Kidney (tissue), 14 donors: Measurements from ENCODE around the gene HSP90AB1. TPM values are rescaled to one million over a fixed set of nuclear protein-coding genes. Genes with fewer than 3 reads are reported as not detected.

ENCODE experiments used
- DNase-seq, 5 donors: peaks; one replicate each; pipeline ENCODE4 v3.0.0-alpha.2; 2013 to 2020
- FAIRE-seq: peaks from 2 replicates; lab custom pipeline; 2012; peaks lifted over from hg19 to GRCh38; lab: Jason Lieb, UNC
- H3K27ac ChIP-seq, 2 donors: one replicate each; pipeline ENCODE4 v1.7.0; 2013; ENCODE audit warnings: low read depth in 2 of 2, low read length in 2 of 2, inconsistent platforms in 1 of 2
- H3K27me3 ChIP-seq: one replicate; pipeline ENCODE4 v1.7.1; 2013; ENCODE audit warnings: low read length, inconsistent platforms; ENCODE audit not compliant: control insufficient read depth, insufficient read depth
- H3K36me3 ChIP-seq, 3 donors: one replicate each; pipeline versions ENCODE4 v1.7.0 to v1.7.1; 2013; ENCODE audit warnings: low read length in 3 of 3, control low read depth in 1 of 3, inconsistent platforms in 1 of 3; ENCODE audit not compliant: insufficient read depth in 3 of 3, control insufficient read depth in 2 of 3
- H3K4me1 ChIP-seq, 3 donors: one replicate each; pipeline versions ENCODE4 v1.7.0 to v1.7.1; 2013; ENCODE audit warnings: low read length in 3 of 3, inconsistent platforms in 1 of 3, low read depth in 1 of 3; ENCODE audit not compliant: control insufficient read depth in 2 of 3, insufficient read depth in 2 of 3
- H3K4me3 ChIP-seq, 3 donors: one replicate each; pipeline versions ENCODE4 v1.7.0 to v1.8.1; 2013; ENCODE audit warnings: low read length in 3 of 3, control low read depth in 1 of 3, inconsistent platforms in 1 of 3
- H3K9ac ChIP-seq, 3 donors: one replicate each; pipeline versions ENCODE4 v1.7.0 to v1.7.1; 2013; ENCODE audit warnings: low read length in 3 of 3, control low read depth in 1 of 3, inconsistent platforms in 1 of 3
- H3K9me3 ChIP-seq, 3 donors: one replicate each; pipeline versions ENCODE4 v1.7.0 to v1.7.1; 2013; ENCODE audit warnings: low read length in 3 of 3, control low read depth in 1 of 3, inconsistent platforms in 1 of 3; ENCODE audit not compliant: control insufficient read depth in 2 of 3, insufficient read depth in 1 of 3
- CTCF ChIP-seq: IDR thresholded peaks from 3 replicates; pipeline ENCODE4 v1.5.1; 2012; ENCODE audit warnings: mild to moderate bottlenecking, moderate library complexity, borderline replicate concordance; ENCODE audit not compliant: insufficient read depth; ENCODE audit errors: extremely low read depth
- intact Hi-C: fragments of 100-400 bp; cut with DNase I; formaldehyde crosslinking; loops from one replicate; pipeline ENCODE4 v1.11.1; 2022
- polyA plus RNA-seq: library from polyadenylated mRNA; stranded (reverse); fragments of 350-450 nt; fragmentation: Illumina TruSeq; extraction: RNeasy Lipid Tissue Mini Kit (QIAGEN cat#74804); gene quantifications from one replicate; pipeline ENCODE4 v1.2.3, GENCODE V29; 2014; ENCODE audit warnings: low read depth, low replicate concordance; ENCODE audit not compliant: insufficient read depth
- total RNA-seq: library from RNA; stranded (reverse); fragmentation: NEBNext Ultra II Directional; extraction: Animal tissue kit (Norgen Biotek cat#: 25700); gene quantifications from one replicate; pipeline ENCODE4 v1.2.1, GENCODE V29; 2021
- donor health status: control.
- donor health status: control.
- donor health status: control.
- donor health status: control.
- donor health status: control.
- donor health status: DM: yes; HTN: yes; CAD: no.
- donor health status: Normal renal cell carcinoma (clear cell type).

The HSP90AB1 gene
- total and polyA plus RNA-seq, 2 donors from 2014 or later = 499 to 551 TPM

GRCh38 chr6:44243345-44243744, 3.6 kb upstream of the HSP90AB1 start:
- FAIRE-seq (no peak), DNase-seq (no peak)
- intact Hi-C loops = no loop called here
- Histone ChIP-seq H3K9me3 (no peaks in the 10 kb centered on the region), H3K27ac (no peak overlapping the region), H3K27me3 (no peaks in the 10 kb centered on the region), H3K4me3 (no peak overlapping the region), H3K4me1 (peaks cover 0 to 5% (median 0%) of the 10 kb centered on the region in 3 donors), H3K9ac (no peak overlapping the region), H3K36me3 (peaks cover 0 to 2% (median 0%) of the 10 kb centered on the region in 3 donors)
- TF ChIP-seq CTCF = no peak

- intact Hi-C loops = no loop called here
- no peak for FAIRE-seq
- Histone ChIP-seq H3K9ac (peak overlapping the region in 2 of 3 donors; percentile 45 to 100), H3K4me1 (peaks cover 0 to 10% (median 0%) of the 10 kb centered on the region in 3 donors), H3K36me3 (peaks cover 3 to 19% (median 14%) of the 10 kb centered on the region in 3 donors), H3K27me3 (no peaks in the 10 kb centered on the region), H3K27ac (peak overlapping the region; percentile 99 to 100), H3K9me3 (no peaks in the 10 kb centered on the region), H3K4me3 (peak overlapping the region in 2 of 3 donors; percentile 41 to 100)
- no peak for TF ChIP-seq CTCF
- no peak for DNase-seq
Measured at GRCh38 chr6:44245391-44245911, 1.4 kb upstream of the HSP90AB1 start.

- Histone ChIP-seq H3K27me3 (no peaks in the 10 kb centered on the region), H3K9me3 (no peaks in the 10 kb centered on the region), H3K27ac (peak overlapping the region; percentile 99 to 100), H3K9ac (peak overlapping the region; percentile 97 to 100 (median 100)), H3K4me1 (peaks cover 0 to 10% (median 0%) of the 10 kb centered on the region in 3 donors), H3K4me3 (peak overlapping the region; percentile 97 to 100 (median 99)), H3K36me3 (peaks cover 9 to 26% (median 18%) of the 10 kb centered on the region in 3 donors)
- intact Hi-C loops = no loop called here
- peak; percentile 14 for TF ChIP-seq CTCF
- FAIRE-seq (no peak), DNase-seq (peak; percentile 92 to 97 (median 94))
Measured at GRCh38 chr6:44245912-44246662, 814 bp upstream of the HSP90AB1 start.
